Muscle of arm (tissue), 12 donors: ENCODE results near the gene TIA1. TPM values are rescaled to one million over a fixed set of nuclear protein-coding genes. Genes with fewer than 3 reads are reported as not detected.
"Not testable (repeated sequence)": the region's sequence is repeated elsewhere in the genome, so short reads cannot be mapped to it uniquely, and the experiment has no call there.

Experiments
- DNase-seq: peaks from one replicate; pipeline ENCODE4 v3.0.0-alpha.2; 2013
- polyA plus RNA-seq, 12 donors: library from polyadenylated mRNA; unstranded; fragments of 120-200 nt; gene quantifications; one replicate each; pipeline ENCODE4 v1.2.1, GENCODE V29; 2013; ENCODE audit not compliant: insufficient read length in 12 of 12

TIA1 gene
- polyA plus RNA-seq, 12 donors, result 126 to 347 (median 208) TPM; not detected in 1

- no peak for DNase-seq
Observed at GRCh38 chr2:70240599-70240998, 7.8 kb downstream of the TIA1 start.

GRCh38 chr2:70233926-70234325 lies 14.5 kb downstream of the TIA1 start:
- DNase-seq, result no peak

- no peak for DNase-seq
Observed at GRCh38 chr2:70226781-70227180, 21.6 kb downstream of the TIA1 start.

GRCh38 chr2:70223305-70223704 lies 25.1 kb downstream of the TIA1 start:
- DNase-seq, result not testable (repeated sequence)

- no peak for DNase-seq
Observed at GRCh38 chr2:70214953-70215549, 33.4 kb downstream of the TIA1 start.

GRCh38 chr2:70214365-70214764 lies 34.1 kb downstream of the TIA1 start:
- DNase-seq, result no peak

- no peak for DNase-seq
Observed at GRCh38 chr2:70212298-70212932, 36.0 kb downstream of the TIA1 start.

- DNase-seq, result no peak
Observed at GRCh38 chr2:70211595-70211994, 36.8 kb downstream of the TIA1 start.

GRCh38 chr2:70204452-70204851 lies 44.0 kb downstream of the TIA1 start:
- DNase-seq, result no peak

GRCh38 chr2:70203086-70203485 lies 45.3 kb downstream of the TIA1 start:
- no peak for DNase-seq

GRCh38 chr2:70202236-70202806 lies 46.1 kb downstream of the TIA1 start:
- no peak for DNase-seq

DNA sequence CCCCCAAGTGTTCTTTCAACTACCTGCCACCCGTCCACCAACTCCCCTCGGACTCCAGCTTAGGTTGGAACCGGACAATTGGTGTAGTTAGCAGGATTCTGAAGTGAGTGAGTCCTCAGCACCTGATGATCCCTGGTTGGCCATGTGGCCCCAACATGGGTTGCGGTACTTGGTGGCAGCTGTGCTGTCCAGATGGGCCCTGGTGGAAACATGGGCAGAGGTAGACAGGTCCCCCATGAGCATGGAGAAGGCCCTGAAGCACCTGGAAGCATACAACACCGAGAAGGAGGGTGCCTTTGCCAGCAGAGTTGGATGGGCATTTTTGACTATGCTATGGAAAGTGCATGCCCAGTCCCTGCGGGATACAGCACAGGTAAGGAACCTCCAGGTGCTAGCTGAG lies 46.6 kb downstream of the TIA1 start:
- DNase-seq, result no peak

DNA sequence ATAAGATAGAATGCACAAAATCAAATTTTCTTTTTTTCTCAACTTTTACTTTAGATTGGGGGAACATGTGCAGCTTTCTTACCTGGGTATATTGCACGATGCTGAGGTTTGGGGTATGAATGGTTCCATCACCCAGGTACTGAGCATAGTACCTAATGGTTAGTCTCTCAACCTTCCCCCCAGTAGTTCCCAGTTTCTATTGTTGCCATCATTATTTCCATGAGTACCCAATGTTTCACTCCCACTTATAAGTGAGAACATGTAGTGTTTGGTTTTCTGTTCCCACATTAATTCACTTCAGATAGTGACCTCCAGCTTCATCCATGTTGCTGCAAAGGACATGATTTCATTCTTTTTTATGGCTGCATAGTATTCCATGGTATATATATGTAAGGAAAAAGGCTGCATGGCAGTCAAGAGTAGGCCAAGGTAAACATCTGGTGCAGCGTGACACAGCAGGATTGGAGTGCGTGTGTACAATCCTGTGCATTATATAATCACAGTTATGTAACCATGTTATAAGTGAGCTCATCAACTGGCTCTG lies 47.1 kb downstream of the TIA1 start:
- DNase-seq, result no peak

GRCh38 chr2:70199320-70199864 lies 49.0 kb downstream of the TIA1 start:
- no peak for DNase-seq

DNA sequence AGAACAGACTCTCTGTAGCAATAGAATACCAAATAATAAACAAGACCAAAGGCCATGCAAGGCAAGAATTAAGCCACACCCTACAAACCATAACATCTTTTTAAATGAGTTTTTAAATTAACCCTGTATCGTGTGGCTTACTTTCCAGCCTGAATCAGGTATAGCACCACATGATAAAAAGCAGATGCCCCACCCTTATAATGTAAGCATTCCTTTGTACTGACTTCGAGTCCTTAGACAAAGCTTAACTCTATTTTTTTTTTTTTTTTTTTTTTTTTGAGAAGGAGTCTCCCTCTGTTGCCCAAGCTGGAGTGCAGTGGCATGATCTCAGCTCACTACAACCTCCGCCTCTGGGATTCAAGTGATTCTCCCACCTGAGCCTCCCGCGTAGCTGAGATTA lies 55.9 kb downstream of the TIA1 start:
- no peak for DNase-seq

- DNase-seq, result no peak
Observed at GRCh38 chr2:70191244-70191735, 57.1 kb downstream of the TIA1 start.

DNA sequence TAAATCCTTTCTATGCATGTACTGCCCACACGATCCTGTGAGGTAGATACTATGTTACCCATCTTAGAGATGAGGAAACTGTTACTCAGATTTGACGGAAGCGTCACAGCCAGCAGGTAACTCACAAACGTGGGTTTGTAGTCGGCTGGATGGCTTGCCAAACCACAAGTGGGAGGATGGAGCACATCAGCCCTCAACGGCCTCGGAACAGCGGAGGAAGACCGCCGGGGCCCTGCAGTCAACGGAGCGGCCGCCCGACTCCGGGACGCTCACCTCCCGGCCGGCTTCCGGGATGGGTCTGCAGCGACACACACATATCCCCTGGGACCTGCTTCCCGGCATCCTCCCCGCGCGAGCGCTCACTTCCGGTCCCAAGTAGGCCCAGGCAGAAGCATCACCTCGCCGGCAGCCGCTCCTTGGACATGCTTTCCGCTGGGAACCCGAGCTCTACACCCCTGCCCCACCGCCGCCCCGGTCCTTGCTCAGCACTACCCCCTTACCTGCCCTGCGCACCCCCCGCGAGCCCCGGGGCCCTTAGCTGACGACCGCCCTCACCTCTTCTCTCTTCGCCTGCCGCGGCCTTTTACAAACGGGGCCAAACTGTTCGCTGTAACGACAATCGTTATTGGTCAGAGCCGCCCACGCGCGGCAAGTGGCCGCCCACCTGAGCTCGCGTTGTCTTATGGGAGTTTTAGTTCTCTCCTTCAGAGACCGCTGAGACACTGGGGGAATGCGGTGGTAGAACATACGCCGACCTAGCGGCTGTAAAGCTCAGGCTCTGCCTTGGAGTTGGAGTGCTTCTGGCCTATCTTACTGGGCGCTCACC lies 57.8 kb downstream of the TIA1 start, which contains the start of gene C2orf42:
C2orf42 (minus strand) TSS at position 602 of the 826 bp plus-strand sequence. CDS start 9,034 bp downstream, outside the sequence.
- peak; percentile 99 for DNase-seq

- no peak for DNase-seq
Observed at GRCh38 chr2:70188460-70188859, 60.0 kb downstream of the TIA1 start.

GRCh38 chr2:70187170-70187569 lies 61.3 kb downstream of the TIA1 start:
- not testable (repeated sequence) for DNase-seq

GRCh38 chr2:70182689-70183088 lies 65.7 kb downstream of the TIA1 start:
- no peak for DNase-seq

- DNase-seq, result no peak
Observed at GRCh38 chr2:70181363-70181956, 67.0 kb downstream of the TIA1 start.
